Measurements from ENCODE around the gene MTMR12.

MTMR12 gene

DNA sequence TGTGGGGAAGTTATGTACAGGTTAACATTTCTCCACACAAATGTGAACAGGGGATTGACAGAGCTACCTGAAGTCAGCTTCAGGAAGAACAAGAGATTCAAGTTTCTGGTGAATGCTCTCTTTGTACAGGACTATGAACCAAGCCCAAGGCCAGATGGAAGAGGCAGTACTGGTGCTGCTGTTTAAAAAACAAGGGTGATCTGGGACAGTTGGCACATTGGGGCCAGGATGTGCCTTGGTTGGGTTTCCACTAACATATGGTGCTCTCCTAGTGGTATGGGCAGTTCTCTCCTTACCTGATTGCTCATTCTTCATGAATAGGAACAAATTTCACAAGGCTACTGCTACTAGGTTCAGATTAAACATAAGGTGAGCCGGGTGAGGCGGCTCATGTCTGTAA, 40.0 kb downstream of the MTMR12 start:
- no peak for DNase-seq

DNA sequence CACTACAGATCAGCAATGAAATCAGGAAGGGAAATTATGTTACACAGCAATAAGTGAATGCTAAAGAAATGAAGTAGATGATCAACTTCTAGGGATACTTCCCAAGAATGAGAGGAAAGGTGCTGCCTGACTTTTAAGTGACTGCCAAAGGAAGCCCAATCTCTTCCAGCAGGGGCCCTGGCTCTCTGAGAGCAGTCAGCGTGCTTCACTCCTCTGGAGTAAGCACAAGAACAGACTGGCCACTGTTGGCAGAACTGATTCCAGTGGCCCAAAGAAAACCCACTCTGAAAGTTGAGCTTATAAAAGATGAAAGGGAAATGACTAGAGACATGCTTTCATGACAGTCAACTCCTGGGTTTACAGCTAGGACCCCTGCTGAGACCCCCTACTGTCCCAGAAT, 41.8 kb downstream of the MTMR12 start:
- DNase-seq: no peak

DNA sequence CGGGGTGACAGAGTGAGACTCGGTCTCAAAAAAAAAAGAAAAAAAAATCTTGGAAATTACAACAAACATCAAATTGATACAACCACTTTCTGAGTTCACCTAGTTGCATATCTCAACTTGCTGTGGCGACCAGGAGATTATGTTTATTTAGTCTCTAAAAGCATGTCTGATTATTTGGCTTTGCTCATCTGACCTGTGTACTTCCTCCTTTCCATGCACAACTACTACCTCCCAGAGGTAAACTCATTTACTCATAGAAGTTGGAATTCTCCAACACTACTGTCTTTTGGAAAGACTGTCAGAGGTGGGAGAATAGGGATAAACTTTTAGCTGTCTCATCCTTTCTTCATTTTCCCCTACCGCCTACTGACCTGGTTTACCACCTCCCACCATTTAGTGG, 42.6 kb downstream of the MTMR12 start:
- DNase-seq: no peak

DNA sequence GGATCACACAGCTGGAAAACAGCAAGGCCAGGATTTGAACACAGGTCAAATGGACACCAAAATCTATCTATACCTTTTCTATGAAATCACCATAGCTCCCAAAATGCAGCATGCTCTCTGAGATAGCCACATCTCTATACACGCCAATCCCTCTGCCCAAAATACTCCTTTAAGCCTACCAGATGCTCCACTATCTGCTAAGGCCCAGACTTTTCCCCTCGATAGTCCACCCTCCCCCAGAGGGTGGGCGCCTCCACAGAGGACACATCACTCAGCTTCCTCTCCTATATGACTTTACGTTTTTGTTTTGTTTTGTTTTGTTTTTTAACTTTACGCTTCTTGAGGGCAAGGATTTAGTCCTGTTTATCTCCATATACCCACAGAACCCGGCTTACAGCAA, 46.8 kb downstream of the MTMR12 start:
- DNase-seq: no peak

DNA sequence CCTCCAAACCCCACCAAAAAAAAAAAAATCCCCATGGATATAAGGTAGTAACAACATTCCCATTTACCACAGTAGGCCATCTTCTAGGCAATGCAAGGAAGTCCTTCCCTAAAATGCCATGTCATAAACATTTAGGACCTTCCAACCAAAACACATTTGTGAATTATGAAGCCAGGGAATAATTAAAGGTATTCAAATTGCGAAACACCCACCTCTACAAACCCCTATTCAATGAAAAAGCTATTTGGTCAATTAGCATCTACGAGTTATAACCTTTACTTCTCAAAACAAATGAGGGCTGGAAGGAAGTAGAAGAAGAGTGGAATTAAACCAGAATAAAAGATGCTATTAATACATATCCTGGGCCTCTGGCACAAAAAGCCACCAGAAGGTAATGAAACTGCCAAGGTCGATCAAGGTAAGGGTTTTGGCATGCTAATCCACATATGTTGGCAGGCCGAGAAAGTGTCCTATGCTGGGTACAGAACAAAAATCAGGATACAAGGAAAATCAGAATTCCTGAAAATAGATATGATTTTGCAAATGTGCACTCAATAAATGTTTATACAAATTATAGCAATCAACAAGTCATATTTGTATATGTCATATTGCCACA, 47.7 kb downstream of the MTMR12 start:
- DNase-seq: no peak

DNA sequence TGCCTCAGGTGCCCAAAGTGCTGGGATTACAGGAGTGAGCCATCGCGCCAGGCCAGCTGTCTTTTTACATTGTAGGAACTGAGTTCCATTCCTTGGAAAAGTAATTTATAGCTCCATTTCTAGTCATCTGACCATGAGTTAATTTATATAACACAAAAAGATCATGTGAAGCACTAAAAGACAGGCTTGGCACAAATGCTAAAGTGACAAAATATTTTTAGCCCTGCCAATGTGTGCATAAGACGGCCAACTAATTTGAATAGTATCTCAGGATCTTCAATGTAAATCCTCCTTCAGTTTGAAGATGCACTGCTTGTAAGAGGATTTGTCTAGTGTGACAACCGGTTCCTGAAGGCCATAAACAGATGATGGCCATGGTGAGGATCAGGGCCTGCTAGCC, 49.1 kb downstream of the MTMR12 start:
- DNase-seq: no peak

DNA sequence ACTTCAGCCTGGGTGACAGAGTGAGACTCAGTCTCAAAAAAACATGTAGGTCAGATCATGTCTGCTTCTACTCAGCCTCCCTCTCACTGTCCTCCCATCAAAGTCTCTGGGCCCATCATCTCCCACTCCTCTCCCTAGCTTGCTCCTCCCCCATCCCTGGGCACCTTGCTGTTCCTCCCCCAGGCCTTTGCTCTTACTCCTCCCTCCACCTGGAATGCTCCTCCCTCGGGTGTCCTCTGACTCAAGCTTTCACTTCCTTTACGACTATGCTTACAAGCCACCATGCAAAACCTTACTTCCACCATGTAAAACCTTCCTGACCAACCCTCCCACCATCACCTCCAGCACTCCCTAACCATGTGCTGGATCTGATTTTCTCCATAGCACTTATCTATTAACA, 51.5 kb downstream of the MTMR12 start:
- DNase-seq: no peak

DNA sequence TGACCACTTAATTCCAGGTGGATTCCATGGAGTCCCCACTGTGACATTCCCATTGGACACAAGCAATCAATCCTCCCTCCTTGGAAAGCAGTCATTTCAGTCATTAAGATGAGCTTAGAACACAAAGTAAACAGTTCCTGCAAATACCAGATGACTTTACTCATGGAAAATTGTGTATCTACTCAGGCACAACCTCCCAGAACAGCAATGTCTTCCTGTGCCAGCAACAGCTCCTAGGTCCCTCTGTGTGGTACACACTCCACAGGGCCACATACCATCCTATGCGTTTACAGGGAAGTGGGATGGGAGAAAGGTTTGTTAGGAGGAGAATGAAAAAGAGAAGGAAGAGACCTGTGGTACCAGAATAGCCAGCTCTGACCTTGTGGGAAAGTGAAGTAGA, 53.7 kb downstream of the MTMR12 start:
- no peak for DNase-seq

DNA sequence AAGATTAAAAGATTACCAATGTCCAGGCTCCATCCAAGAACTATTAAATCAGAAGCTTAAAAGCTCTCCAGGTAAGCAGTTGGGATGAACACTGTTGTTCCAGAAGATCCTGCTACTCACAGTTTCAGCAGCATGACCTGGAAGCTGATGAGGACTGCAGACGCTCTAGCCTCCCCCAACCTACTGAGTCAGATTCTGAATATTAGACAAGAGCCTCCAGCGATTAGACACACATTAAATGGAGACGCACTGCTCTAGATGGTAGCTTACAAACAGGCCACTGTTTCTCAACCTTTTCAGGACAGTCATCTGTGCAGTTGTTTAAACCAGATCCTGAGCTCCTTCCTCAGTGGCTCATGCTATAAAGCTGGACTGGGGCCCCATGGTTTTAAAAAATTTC, 54.3 kb downstream of the MTMR12 start:
- DNase-seq: no peak

DNA sequence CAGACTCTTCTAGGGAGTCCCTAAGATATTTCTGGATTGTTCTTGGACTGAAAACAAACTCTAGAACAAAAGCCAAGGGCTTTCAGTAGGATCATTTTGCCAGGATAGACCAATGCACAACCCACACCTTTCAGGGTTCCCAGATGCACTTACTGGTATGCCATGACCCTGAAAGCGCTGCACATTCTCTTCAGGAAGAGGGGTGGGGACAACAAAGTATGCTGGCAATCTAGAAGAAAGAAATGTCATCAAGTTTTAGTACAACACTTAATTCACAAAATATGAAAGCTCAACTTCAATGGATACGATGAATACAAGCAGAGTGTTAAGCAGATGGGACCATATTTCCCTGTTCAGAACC, 57.2 kb downstream of the MTMR12 start:
- DNase-seq: no peak

DNA sequence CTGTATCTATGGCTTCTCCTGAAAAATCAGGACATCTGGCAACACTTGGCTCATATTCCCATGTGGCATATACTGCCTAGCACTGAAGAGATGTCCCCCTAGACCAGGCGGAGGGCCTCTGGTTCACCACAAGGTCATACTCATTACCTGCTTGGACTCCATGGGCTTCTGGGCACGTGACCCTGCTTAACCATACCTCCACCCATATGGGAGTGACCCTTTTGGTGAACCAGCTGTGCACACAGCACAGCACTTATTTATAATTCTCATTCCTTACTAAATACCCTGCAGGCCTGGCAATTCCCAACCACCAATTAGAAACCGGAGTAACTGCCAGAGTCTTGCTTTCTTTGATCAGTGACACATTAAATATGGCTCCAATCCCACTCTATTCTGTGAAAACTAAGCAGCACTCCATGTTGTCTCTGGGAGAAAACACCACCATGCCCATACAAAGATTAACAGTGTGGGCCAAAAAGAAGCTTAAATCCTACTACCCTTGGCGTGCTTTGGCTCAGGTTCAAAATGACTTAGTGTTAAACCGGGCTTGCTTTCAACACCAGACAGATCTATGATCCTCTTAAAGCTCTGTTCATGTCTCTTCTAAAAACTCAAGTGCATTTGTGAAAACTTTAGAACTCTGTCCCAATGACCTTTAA, 57.7 kb downstream of the MTMR12 start:
- DNase-seq: no peak

DNA sequence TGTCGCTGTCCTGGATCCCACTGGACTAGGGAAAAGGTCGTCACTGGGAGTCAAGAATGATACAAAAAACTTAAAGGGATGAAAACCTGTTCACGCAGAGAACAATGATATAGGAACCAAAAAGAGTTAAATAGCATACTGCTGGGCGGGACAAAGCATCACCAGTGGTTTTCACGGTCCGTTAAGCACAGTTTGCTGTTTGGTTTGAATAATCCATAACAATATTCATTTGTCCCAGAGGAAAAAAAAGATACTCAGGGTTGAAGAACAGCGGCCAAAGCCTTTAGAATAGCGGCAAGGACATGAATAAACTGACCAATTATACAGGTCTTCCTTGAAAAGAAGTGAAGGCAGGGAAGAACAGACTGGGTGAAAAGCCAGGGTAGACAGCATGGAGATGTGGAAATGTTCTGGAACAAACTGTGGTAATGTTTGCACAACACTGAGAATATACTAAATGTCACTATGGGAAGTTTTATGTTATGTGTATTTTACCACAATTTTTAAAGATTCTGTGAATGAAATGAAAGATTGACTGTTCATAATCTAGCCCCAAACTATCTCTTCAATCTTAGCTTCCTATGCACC, 60.8 kb downstream of the MTMR12 start:
- no peak for DNase-seq

DNA sequence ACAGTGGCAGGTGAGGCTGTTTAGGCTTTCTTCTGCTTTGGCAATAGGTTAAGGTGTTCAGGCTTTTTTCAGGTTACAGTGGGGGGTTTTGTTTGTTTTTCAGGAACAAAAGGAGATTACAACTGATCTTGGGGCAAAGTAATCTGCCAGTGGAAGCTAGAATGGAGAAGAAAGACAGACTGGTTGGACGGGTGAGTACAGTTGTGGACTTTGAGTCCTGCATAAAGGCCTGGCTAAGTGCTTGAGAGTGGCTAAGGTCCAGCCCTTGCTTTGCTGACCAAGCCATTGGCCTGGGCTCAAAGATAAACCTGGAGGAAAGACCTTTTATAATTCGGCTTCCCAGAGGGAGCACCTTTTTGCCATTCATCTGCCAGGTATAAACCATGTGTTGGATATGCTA, 63.1 kb downstream of the MTMR12 start:
- no peak for DNase-seq

DNA sequence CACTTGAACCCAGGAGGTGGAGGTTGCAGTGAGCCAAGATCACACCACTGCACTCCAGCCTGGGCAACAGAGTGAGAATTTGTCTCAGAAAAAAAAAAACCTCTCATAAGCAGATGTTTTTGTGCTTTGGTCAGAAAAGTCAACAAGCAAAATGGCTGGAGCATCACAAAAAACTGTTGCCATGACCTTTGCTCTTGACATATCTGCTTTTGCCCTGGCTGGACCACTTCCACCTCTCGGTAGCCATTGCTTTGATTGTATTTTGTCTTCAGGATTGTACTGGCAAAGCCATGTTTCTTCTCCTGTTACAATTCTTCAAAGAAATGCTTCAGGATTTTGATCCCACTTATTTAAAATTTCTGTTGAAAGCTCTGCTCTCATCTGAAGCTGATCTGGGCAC, 67.0 kb downstream of the MTMR12 start:
- no peak for DNase-seq

DNA sequence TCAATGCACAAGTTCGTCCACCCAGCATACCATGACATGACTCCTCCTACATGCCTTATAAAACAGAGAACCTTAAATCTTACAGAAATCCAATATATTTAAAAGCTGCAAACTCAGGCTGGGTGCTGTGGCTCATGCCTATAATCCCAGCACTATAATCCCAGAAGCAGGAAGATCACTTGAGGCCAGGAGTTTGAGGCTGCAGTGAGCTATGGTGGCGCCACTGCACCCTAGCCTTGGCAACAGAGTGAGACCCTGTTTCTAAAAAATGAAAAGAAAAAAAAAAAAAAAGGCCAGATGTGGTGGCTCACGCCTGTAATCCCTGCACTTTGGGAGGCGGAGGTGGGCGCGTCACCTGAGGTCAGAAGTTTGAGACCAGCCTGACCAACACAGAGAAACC, 68.7 kb downstream of the MTMR12 start:
- DNase-seq: no peak

DNA sequence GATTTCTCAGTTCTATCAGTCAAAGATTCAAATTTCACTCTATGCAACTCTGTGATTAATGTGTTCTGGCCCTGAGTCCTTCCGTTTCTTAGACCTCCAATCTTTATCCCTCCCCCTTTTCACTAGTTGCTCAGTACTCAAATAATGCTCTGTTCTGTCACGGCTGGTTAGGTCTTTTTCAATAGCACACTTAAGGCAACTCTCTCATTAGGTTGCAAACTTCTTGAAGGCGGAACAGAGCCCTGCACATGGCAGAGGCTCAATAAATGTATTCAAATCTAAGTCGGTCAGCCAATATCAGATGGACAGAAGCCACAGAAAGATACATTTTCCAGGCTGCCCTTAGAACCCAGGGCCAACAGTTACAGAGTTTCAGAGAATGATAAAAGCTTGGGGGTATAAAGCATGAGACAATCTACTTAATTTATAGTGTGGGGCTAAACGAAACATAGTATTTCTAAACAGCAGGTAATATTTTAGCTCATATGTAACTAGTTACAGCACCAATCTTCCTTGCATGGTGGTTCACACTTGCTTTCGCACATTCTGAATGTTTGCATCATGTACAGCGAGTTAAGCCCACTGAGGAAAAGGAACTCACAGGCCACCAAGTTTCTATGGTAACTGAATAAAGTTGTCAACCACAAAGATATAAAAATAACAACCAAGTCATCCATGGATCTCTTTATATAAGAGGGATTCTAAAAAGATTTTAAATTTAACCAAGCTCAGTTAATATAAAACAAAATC, 71.5 kb downstream of the MTMR12 start:
- peak; percentile 40 to 68 for DNase-seq

DNA sequence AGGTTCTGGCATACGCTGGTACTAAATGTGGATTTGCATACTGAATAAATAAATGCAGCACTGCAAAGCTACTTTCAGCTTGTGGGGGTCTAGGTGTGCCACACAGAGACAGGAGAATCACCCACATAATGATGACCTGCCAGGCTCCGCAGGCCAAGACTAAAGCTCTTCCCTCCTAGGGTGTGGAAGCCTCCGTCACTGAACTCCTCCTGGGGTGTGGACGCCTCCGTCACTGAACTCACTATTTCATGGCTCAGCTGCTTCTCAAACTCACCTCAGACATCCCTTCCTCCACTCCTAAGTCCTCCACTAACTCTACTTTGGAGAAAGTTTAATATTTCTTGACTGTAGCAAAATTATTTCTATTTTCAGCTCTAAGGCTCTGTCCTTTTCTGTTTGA, 73.4 kb downstream of the MTMR12 start:
- DNase-seq: no peak

DNA sequence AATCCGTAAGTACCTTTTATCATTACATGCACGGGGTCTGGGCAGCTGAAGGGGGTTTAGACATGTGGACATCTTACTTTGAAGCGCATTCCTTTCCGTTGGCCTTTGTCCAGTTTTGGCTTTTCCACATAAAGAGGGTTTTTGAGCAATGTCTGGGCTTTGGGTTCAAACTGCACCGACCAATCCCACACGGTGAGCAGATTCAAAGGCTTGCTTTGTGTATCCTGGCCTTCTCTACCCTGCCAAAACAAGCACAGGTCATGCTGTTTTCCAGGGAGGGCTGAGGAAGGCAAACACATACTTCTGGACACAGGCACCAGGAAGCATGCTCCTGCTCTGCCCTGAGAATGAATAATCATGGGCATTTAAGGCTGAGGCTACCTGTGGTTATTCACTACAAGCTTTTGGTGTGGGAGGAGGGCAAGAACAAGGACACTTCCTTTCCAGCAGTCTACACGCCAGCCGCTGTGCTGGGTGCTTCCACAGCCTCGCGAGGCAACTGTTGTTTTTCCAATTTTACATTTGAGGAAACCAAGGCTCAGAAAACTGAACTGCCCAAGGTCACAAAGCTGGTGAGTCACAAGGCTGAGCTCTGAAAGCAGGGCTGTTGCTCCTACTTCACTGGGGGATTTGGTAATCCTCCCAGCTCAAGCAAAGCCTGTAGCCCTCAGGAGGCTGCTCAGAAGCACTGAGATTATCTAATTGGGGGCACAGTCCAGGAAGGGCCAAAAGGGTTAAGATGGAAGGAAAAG, 78.9 kb downstream of the MTMR12 start:
- DNase-seq: no peak

DNA sequence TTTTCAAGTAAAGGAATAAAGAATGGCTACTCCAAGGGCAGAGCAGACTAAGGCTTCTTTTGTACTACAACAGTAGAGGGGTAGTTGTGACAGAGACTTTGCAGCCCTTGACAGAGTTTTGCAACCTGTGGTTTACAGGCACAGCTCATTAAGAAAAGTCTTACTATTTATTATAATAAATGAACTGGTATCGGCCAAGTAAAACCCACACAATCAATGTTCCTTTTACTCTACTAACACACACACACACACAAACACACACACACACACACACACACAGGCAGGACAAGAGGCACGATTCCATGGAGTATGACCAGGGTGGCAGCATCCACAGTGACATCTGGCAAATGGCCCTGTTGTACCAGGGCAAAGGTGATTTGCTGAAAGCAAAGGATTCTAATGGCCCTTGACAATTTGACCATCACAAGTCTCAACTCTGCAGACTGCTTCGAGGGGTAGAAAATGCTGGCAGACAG, 79.5 kb downstream of the MTMR12 start:
- DNase-seq: no peak

DNA sequence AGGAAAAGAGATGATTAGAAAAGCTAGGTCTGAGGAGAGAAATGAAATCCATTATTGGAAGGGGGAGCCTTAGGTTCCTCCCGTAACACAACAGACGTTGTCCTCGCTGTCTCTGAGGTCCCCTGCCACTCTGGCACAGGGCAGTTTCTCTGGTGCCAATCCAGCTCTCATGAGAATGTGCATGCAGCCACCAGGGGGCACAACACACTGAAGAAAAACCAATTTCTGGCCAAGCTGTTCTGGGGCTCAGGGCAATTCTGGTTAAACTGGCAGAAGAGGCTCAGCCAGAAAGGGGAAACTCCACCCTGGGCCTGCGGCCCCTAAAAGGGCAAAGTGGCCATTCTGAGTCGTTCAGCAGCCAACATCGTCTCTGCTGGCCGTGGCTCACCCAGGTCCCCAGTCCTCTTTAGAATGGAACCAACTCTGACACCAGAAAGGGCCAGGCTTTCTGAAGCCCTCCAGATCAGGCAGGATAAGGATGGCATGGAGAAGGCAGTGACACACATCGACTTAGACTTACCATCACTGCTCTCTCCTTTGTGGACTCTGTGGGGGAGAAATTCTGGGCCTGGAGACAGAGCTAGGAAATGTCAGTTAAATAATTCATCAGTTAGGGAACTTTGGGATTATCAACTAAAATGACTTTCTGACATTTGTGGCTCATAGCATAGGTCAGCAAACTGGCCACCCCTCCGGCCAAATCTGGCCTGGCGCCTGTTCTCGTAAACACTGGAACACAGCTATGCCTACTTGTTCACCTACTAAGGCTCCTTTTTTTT, 80.1 kb downstream of the MTMR12 start:
- peak; percentile 80 to 84 for DNase-seq

DNA sequence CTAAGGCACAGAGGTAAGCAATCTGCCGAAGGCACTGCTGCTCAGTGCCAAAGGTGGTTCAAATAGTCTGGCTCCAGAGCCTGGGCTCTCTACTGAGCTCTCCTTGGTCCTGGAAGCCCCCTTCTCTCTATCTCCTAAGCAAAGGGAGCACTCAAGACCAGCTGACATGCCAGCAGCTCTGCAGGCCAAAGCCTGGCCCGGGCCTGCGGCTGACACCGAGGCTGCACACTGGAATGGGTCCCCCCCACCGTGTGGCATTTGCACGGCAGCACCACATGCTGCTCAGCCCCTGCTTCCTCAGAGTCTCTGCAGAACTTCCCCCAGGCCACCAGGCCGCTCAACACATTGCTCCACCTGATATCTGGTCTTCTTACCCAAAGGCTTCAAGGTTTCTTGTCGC, 80.8 kb downstream of the MTMR12 start:
- DNase-seq: no peak

DNA sequence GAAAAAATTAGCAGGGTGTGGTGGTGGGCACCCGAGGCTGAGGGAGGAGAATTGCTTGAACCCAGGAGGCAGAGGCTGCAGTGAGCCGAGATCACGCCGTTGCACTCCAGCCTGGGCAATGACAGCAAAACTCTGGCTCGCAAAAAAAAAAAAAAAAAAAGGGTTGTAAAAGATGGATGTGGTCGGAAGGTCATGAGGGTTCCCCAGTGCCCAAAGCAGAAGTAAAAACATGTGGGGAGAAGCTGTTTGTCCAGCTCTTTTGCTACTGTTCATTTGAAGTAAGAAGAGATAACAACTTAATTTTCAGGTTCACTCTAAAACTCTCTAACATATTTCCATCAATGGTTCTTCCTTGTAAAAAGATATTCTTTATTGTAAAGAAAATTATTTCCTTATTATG, 81.5 kb downstream of the MTMR12 start:
- DNase-seq: no peak

All from CD4-positive, alpha-beta T cell treated with Interleukin-4 for 1 hour (primary cell).